SK-N-SH (cell line): ENCODE data around the gene PDZD2. TPM values are rescaled to one million over a fixed set of nuclear protein-coding genes. Genes with fewer than 3 reads are reported as not detected.

Source experiments
- CTCF ChIA-PET: fragments of 300-600, 350-600 bp; formaldehyde crosslinking; extraction: SDS; loops from one replicate; lab custom pipeline; 2021; lab: Yijun Ruan, JAX
- POLR2A ChIA-PET: fragments of 350-600 bp; sonication (Branson Sonifier 250); formaldehyde crosslinking; extraction: SDS; loops from one replicate; lab custom pipeline; 2020; ENCODE audit warnings: antibody characterized with exemption, inconsistent platforms; lab: Yijun Ruan, JAX
- DNase-seq: peaks from one replicate; pipeline ENCODE4 v3.0.0; 2012
- H2AFZ ChIP-seq: fragments of 200-600 bp; sonication (generic); 2 replicates; pipeline ENCODE4 v1.8.1; 2016; ENCODE audit warnings: antibody characterized with exemption, mild to moderate bottlenecking, low read depth
- H3F3A ChIP-seq: fragments of 200-600 bp; sonication (generic); replicated peaks from 2 replicates; pipeline ENCODE3; 2016; ENCODE audit warnings: antibody characterized with exemption, mild to moderate bottlenecking; ENCODE audit not compliant: insufficient read depth
- H3K27ac ChIP-seq, 2 experiments: fragments of 200-500 bp in 1 of 2; fragments of 200-600 bp in 1 of 2; sonication (Bioruptor generic) in 1 of 2; sonication (generic), shearing (Covaris generic) in 1 of 2; 2 replicates each; pipeline versions ENCODE4 v1.5.1 to v1.6.1; 2014 to 2016; ENCODE audit warnings: low read depth in 2 of 2, inconsistent platforms in 1 of 2, low read length in 1 of 2, mild to moderate bottlenecking in 1 of 2, mixed read lengths in 1 of 2
- H3K27me3 ChIP-seq: fragments of 200-600 bp; sonication (generic), shearing (Covaris generic); 2 replicates; pipeline ENCODE4 v1.6.1; 2016; ENCODE audit warnings: mixed run types; ENCODE audit not compliant: insufficient read depth
- H3K36me3 ChIP-seq, 2 experiments: fragments of 200-500 bp in 1 of 2; fragments of 200-600 bp in 1 of 2; sonication (Bioruptor generic) in 1 of 2; sonication (generic) in 1 of 2; replicated peaks in 1 of 2; 2 replicates each; pipeline versions ENCODE3 to v1.5.1; 2014 to 2016; ENCODE audit warnings: low read length in 1 of 2, mild to moderate bottlenecking in 1 of 2; ENCODE audit not compliant: insufficient read depth in 2 of 2, control insufficient read depth in 1 of 2
- H3K4me1 ChIP-seq, 2 experiments: fragments of 200-500 bp in 1 of 2; fragments of 200-600 bp in 1 of 2; sonication (Bioruptor generic) in 1 of 2; sonication (generic), shearing (Covaris generic) in 1 of 2; 2 replicates each; pipeline versions ENCODE4 v1.5.1 to v1.6.1; 2014 to 2016; ENCODE audit warnings: low read depth in 1 of 2, low read length in 1 of 2, mixed run types in 1 of 2; ENCODE audit not compliant: insufficient read depth in 2 of 2, control insufficient read depth in 1 of 2
- H3K4me2 ChIP-seq: fragments of 200-600 bp; sonication (generic), shearing (Covaris generic); 2 replicates; pipeline ENCODE4 v1.6.1; 2017; ENCODE audit warnings: mixed run types
- H3K4me3 ChIP-seq, 2 experiments: fragments of 200-500 bp in 1 of 2; fragments of 200-600 bp in 1 of 2; sonication (Bioruptor generic) in 1 of 2; sonication (generic), shearing (Covaris generic) in 1 of 2; 2 replicates each; pipeline versions ENCODE4 v1.5.1 to v1.8.1; 2014 to 2016; ENCODE audit warnings: low read depth in 2 of 2, inconsistent platforms in 1 of 2, low read length in 1 of 2, mild to moderate bottlenecking in 1 of 2, mixed read lengths in 1 of 2, moderate library complexity in 1 of 2
- H3K79me2 ChIP-seq: fragments of 200-600 bp; sonication (generic); 2 replicates; pipeline ENCODE4 v1.8.1; 2017; ENCODE audit warnings: mild to moderate bottlenecking; ENCODE audit not compliant: insufficient read depth
- H3K9ac ChIP-seq: fragments of 200-600 bp; sonication (generic); 2 replicates; pipeline ENCODE4 v1.6.1; 2017; ENCODE audit warnings: mixed run types
- H3K9me2 ChIP-seq: fragments of 200-600 bp; sonication (generic); 2 replicates; pipeline ENCODE4 v1.6.1; 2017; ENCODE audit warnings: mixed run types
- H3K9me3 ChIP-seq: fragments of 200-600 bp; sonication (generic); 2 replicates; pipeline ENCODE4 v1.6.1; 2017; ENCODE audit warnings: mixed run types, mild to moderate bottlenecking, moderate library complexity
- H4K20me1 ChIP-seq: fragments of 200-600 bp; sonication (generic); 2 replicates; pipeline ENCODE4 v1.6.1; 2017; ENCODE audit warnings: mild to moderate bottlenecking, mixed run types; ENCODE audit not compliant: insufficient read depth
- CHD2 ChIP-seq: fragments of 150-350 bp; IDR thresholded peaks from 2 replicates; pipeline ENCODE4 v1.6.1; 2018; ENCODE audit warnings: low read length; ENCODE audit not compliant: partially characterized antibody
- FOSL2 ChIP-seq: IDR thresholded peaks from 2 replicates; pipeline ENCODE4 v1.4.0; 2012; ENCODE audit warnings: low read depth, mild to moderate bottlenecking, moderate library complexity, borderline replicate concordance
- FOXM1 ChIP-seq: IDR thresholded peaks from 2 replicates; pipeline ENCODE4 v1.4.0; 2012; ENCODE audit warnings: low read depth, mild to moderate bottlenecking
- GATA2 ChIP-seq: sonication (generic); formaldehyde crosslinking; IDR thresholded peaks from 2 replicates; pipeline ENCODE4 v1.5.0; 2020; ENCODE audit warnings: mild to moderate bottlenecking, missing genetic modification reagents
- IRF3 ChIP-seq: fragments of 150-350 bp; IDR thresholded peaks from 2 replicates; pipeline ENCODE4 v1.6.1; 2016; ENCODE audit warnings: mild to moderate bottlenecking, low read depth, low read length
- NFIC ChIP-seq: IDR thresholded peaks from 2 replicates; pipeline ENCODE4 v1.4.0; 2012; ENCODE audit warnings: borderline replicate concordance
- NRF1 ChIP-seq: IDR thresholded peaks from 2 replicates; pipeline ENCODE4 v1.6.1; 2012; ENCODE audit warnings: low read depth, mild to moderate bottlenecking, low read length
- PBX3 ChIP-seq: IDR thresholded peaks from 2 replicates; pipeline ENCODE4; 2012
- POLR2AphosphoS5 ChIP-seq: IDR thresholded peaks from 2 replicates; pipeline ENCODE4 v1.6.1; 2012; ENCODE audit warnings: low read depth, low read length
- RAD21 ChIP-seq: IDR thresholded peaks from 2 replicates; pipeline ENCODE4 v1.6.1; 2012; ENCODE audit warnings: mild to moderate bottlenecking, low read length
- RFX5 ChIP-seq: IDR thresholded peaks from 2 replicates; pipeline ENCODE4 v1.6.1; 2012; ENCODE audit warnings: mild to moderate bottlenecking, improper control_type of control experiment, low read length
- SIN3A ChIP-seq: IDR thresholded peaks from 2 replicates; pipeline ENCODE4 v1.6.1; 2012; ENCODE audit warnings: low read depth, mild to moderate bottlenecking, low read length, moderate library complexity, borderline replicate concordance
- SMC3 ChIP-seq: IDR thresholded peaks from 2 replicates; pipeline ENCODE4 v1.6.1; 2012; ENCODE audit warnings: low read depth, low read length, improper control_type of control experiment
- TAF1 ChIP-seq: IDR thresholded peaks from 2 replicates; pipeline ENCODE4 v1.6.1; 2012; ENCODE audit warnings: low read depth, mild to moderate bottlenecking, low read length, moderate library complexity, borderline replicate concordance
- TCF12 ChIP-seq: IDR thresholded peaks from 2 replicates; pipeline ENCODE4 v1.4.0; 2012
- TEAD4 ChIP-seq: IDR thresholded peaks from 2 replicates; pipeline ENCODE4 v1.4.0; 2012; ENCODE audit warnings: mild to moderate bottlenecking, borderline replicate concordance; ENCODE audit not compliant: insufficient read depth
- USF1 ChIP-seq: IDR thresholded peaks from 2 replicates; pipeline ENCODE4 v1.4.0; 2012; ENCODE audit warnings: low read depth, borderline replicate concordance
- ZBTB33 ChIP-seq: IDR thresholded peaks from 2 replicates; pipeline ENCODE4 v1.4.0; 2012; ENCODE audit warnings: low read depth, borderline replicate concordance
- WGBS: methylation state at CpG from one replicate; pipeline ENCODE4 v1.1.6; 2017; ENCODE audit warnings: low lambda C conversion rate; 5-methylcytosine and 5-hydroxymethylcytosine counted together
- polyA plus RNA-seq, 3 experiments: library from polyadenylated mRNA; depleted of rRNA; stranded (reverse); fragments of >200 nt; gene quantifications; 2 replicates each; pipeline ENCODE4 v1.2.3, GENCODE V29; 2012

The PDZD2 gene
- polyA plus RNA-seq, 1 of the 3 experiments (the other 2 are of a cell fraction), result 0.13 TPM

- H3K27ac ChIP-seq, result no peak overlapping the region
- CTCF ChIA-PET, result interaction anchor here (1.5 kb wide), 1 partner anchor 150 kb away, joined by 4 read pairs; no protein-coding TSS in a partner anchor
- H3K79me2 ChIP-seq, result no peaks in the 10 kb centered on the region
- no peak overlapping the region for H3K9ac ChIP-seq
- no peak for DNase-seq
- no peak overlapping the region for H2AFZ ChIP-seq
- no peaks in the 10 kb centered on the region for H3K9me2 ChIP-seq
- no peaks in the 10 kb centered on the region for H3F3A ChIP-seq
- peaks cover 7% of the 10 kb centered on the region; the same call in 1 of the 2 replicates for H3K27me3 ChIP-seq
- H3K4me1 ChIP-seq, result peaks cover 0 to under 1% of the 10 kb centered on the region in 2 experiments; a peak in 1 of 4 replicates
- no peak overlapping the region for H3K4me3 ChIP-seq
- H4K20me1 ChIP-seq, result no peaks in the 10 kb centered on the region
- H3K4me2 ChIP-seq, result no peak overlapping the region
- WGBS, result 89% methylated on average over 1 of the region's 1 CpG
- POLR2A ChIA-PET, result no interaction called here
- no peaks in the 10 kb centered on the region for H3K36me3 ChIP-seq
- TF ChIP-seq FOXM1 (no peak), CHD2 (no peak), TAF1 (no peak), SIN3A (no peak), GATA2 (no peak), RAD21 (no peak), USF1 (no peak)
- no peaks in the 10 kb centered on the region for H3K9me3 ChIP-seq
These were observed 337.2 kb downstream of the PDZD2 start for GRCh38 chr5:31976169-31976568.

- peaks cover 0 to 6% of the 10 kb centered on the region in 2 experiments; a peak in 1 of 4 replicates for H3K4me1 ChIP-seq
- CTCF ChIA-PET, result interaction anchor here (1.2 kb wide), 1 partner anchor 95 kb away, joined by 3 read pairs; no protein-coding TSS in a partner anchor
These were observed 342.5 kb downstream of the PDZD2 start for GRCh38 chr5:31981361-31981945.

More at GRCh38 chr5:31981361-31981945, 342.5 kb downstream of the PDZD2 start:
- POLR2A ChIA-PET, result no interaction called here
- Histone ChIP-seq H3K9me3 (no peaks in the 10 kb centered on the region), H3K27ac (no peak overlapping the region), H3K4me3 (no peak overlapping the region), H3K4me2 (no peak overlapping the region), H3K79me2 (no peaks in the 10 kb centered on the region), H3K9me2 (no peaks in the 10 kb centered on the region)
- no peak for TF ChIP-seq SMC3
- TF ChIP-seq SIN3A, result no peak
- TF ChIP-seq TCF12, result no peak
- TF ChIP-seq TEAD4, result no peak
- TF ChIP-seq FOSL2, result no peak
- no peak for TF ChIP-seq RAD21
- no peak for TF ChIP-seq IRF3
- TF ChIP-seq RFX5, result no peak
- no peak for TF ChIP-seq PBX3
- no peak for TF ChIP-seq NRF1
- TF ChIP-seq POLR2AphosphoS5, result no peak
- TF ChIP-seq USF1, result no peak
- no peak for TF ChIP-seq GATA2
- no peak for TF ChIP-seq CHD2
- TF ChIP-seq ZBTB33, result no peak
- no peak for TF ChIP-seq NFIC
- TF ChIP-seq, all 33 proteins: peak for 0
- 73% methylated on average over 7 of the region's 7 CpGs for WGBS
- no peaks in the 10 kb centered on the region for H3K36me3 ChIP-seq
- DNase-seq, result no peak
- H4K20me1 ChIP-seq, result no peaks in the 10 kb centered on the region
- peaks cover 15% of the 10 kb centered on the region; the same call in 1 of the 2 replicates for H3K27me3 ChIP-seq
- no peak overlapping the region for H3K9ac ChIP-seq
- H3F3A ChIP-seq, result no peaks in the 10 kb centered on the region
- H2AFZ ChIP-seq, result no peak overlapping the region
